CD4-positive, alpha-beta T cell (primary cell): ENCODE data around the gene CROCC. TPM values are rescaled to one million over a fixed set of nuclear protein-coding genes. Genes with fewer than 3 reads are reported as not detected.

Source experiments
- ATAC-seq: fragments of 200-7000 bp; cut with Tn5 transposase; one replicate; pipeline ENCODE4 v1.10.0; 2022; ENCODE audit warnings: mild to moderate bottlenecking; ENCODE audit not compliant: poor library complexity
- CTCF ChIA-PET: fragments of 350-600 bp; sonication (Branson Sonifier 250); formaldehyde crosslinking; loops from one replicate; lab custom pipeline; 2021; ENCODE audit warnings: antibody characterized with exemption, inconsistent platforms; lab: Charles Lee
- POLR2A ChIA-PET: fragments of 350-600 bp; sonication (Branson Sonifier 250); formaldehyde crosslinking; loops from one replicate; lab custom pipeline; 2021; ENCODE audit warnings: antibody characterized with exemption, inconsistent platforms; lab: Charles Lee
- DNase-seq, 14 experiments: peaks; one replicate each; pipeline ENCODE4 v3.0.0-alpha.2; 2013 to 2020; ENCODE audit warnings: mixed read lengths in 2 of 14
- H3K27ac ChIP-seq, 2 donors: one replicate each; pipeline versions ENCODE4 v1.5.1 to v1.7.0; 2013; ENCODE audit warnings: low read length in 2 of 2, low read depth in 1 of 2, mild to moderate bottlenecking in 1 of 2
- H3K27me3 ChIP-seq, 2 experiments: 1 replicate in 1 of 2; 2 replicates in 1 of 2; pipeline versions ENCODE4 v1.6.1 to v1.7.0; 2013; ENCODE audit warnings: low read length in 2 of 2, control low read depth in 1 of 2, mild to moderate bottlenecking in 1 of 2, moderate library complexity in 1 of 2; ENCODE audit not compliant: insufficient read depth in 2 of 2, control insufficient read depth in 1 of 2
- H3K36me3 ChIP-seq: one replicate; pipeline ENCODE4 v1.6.1; 2013; ENCODE audit warnings: low read length, control low read depth; ENCODE audit not compliant: insufficient read depth
- H3K4me1 ChIP-seq: one replicate; pipeline ENCODE4 v1.6.1; 2013; ENCODE audit warnings: low read length, control low read depth; ENCODE audit not compliant: insufficient read depth
- H3K4me3 ChIP-seq: one replicate; pipeline ENCODE4 v1.5.1; 2013; ENCODE audit warnings: mild to moderate bottlenecking, low read length, moderate library complexity
- H3K9me3 ChIP-seq, 2 experiments: 1 replicate in 1 of 2; 2 replicates in 1 of 2; pipeline versions ENCODE4 v1.6.1 to v1.7.0; 2013; ENCODE audit warnings: low read length in 2 of 2, mild to moderate bottlenecking in 2 of 2, control low read depth in 1 of 2, moderate library complexity in 1 of 2; ENCODE audit not compliant: control insufficient read depth in 1 of 2, insufficient read depth in 1 of 2
- H3K27ac Mint-ChIP-seq: one replicate; pipeline ENCODE4 v1.8.0; 2020; ENCODE audit warnings: mixed read lengths
- H3K27me3 Mint-ChIP-seq: one replicate; pipeline ENCODE4 v1.8.0; 2021; ENCODE audit warnings: mixed read lengths
- H3K36me3 Mint-ChIP-seq: one replicate; pipeline ENCODE4 v1.8.0; 2021; ENCODE audit warnings: low read depth, mixed read lengths
- H3K4me1 Mint-ChIP-seq: one replicate; pipeline ENCODE4 v1.8.0; 2021; ENCODE audit warnings: low read depth, mixed read lengths
- H3K4me3 Mint-ChIP-seq: one replicate; pipeline ENCODE4 v1.8.0; 2020; ENCODE audit warnings: mild to moderate bottlenecking, mixed read lengths
- H3K9me3 Mint-ChIP-seq: one replicate; pipeline ENCODE4 v1.8.0; 2020; ENCODE audit warnings: mixed read lengths
- intact Hi-C, 2 experiments: fragments of 100-400 bp; cut with DNase I in 1 of 2; cut with micrococcal nuclease in 1 of 2; formaldehyde crosslinking; loops; one replicate each; pipeline versions ENCODE4 v1.15.1 to v1.9.0; 2023 to 2025; cut with DNase I, micrococcal nuclease
- total RNA-seq, 174 experiments: library from RNA in 2 of 174; stranded (reverse) in 2 of 174; gene quantifications; one replicate each; pipeline ENCODE4 v1.2.3 and lab custom pipeline; 2021 to 2026
- TF ChIP-seq, protein P1 (sequence below): fragments of 200-600 bp; IDR thresholded peaks from one replicate; pipeline ENCODE4 v1.8.0; 2022; ENCODE audit warnings: antibody characterized with exemption, mild to moderate bottlenecking

The CROCC gene
- total RNA-seq, 2 experiments from 2014 or later: 47.4 to 49.7 TPM

DNA sequence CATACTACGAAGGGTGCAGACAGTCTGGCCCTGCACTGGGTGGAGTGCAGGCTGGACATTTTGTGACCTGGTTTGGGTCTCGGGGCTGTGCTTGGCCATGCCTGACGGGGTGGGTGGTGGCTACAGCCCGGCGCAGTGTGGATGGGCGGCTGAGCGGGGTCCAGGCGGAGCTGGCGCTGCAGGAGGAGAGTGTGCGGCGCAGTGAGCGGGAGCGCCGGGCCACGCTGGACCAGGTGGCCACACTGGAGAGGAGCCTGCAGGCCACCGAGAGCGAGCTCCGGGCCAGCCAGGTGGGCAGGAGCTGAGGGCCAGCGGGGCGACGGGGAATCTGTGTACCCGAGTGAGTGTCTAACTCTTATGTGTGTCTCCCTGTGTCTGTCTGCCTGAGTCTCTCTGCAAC, 44.6 kb downstream of the CROCC start:
- Histone ChIP-seq H3K9me3 (no peaks in the 10 kb centered on the region), H3K27me3 (no peaks in the 10 kb centered on the region), H3K4me1 (peaks cover 5% of the 10 kb centered on the region), H3K36me3 (peaks cover 33% of the 10 kb centered on the region), H3K4me3 (no peak overlapping the region), H3K27ac (no peak overlapping the region)
- H3K4me1 Mint-ChIP-seq: peaks cover 4% of the 10 kb centered on the region
- no peak overlapping the region for H3K4me3 Mint-ChIP-seq
- POLR2A ChIA-PET: no interaction called here
- CTCF ChIA-PET: interaction anchor here (0.9 kb wide), 1 partner anchor 14 kb away, joined by 3 read pairs; no protein-coding TSS in a partner anchor
- TF ChIP-seq, protein P1, sequence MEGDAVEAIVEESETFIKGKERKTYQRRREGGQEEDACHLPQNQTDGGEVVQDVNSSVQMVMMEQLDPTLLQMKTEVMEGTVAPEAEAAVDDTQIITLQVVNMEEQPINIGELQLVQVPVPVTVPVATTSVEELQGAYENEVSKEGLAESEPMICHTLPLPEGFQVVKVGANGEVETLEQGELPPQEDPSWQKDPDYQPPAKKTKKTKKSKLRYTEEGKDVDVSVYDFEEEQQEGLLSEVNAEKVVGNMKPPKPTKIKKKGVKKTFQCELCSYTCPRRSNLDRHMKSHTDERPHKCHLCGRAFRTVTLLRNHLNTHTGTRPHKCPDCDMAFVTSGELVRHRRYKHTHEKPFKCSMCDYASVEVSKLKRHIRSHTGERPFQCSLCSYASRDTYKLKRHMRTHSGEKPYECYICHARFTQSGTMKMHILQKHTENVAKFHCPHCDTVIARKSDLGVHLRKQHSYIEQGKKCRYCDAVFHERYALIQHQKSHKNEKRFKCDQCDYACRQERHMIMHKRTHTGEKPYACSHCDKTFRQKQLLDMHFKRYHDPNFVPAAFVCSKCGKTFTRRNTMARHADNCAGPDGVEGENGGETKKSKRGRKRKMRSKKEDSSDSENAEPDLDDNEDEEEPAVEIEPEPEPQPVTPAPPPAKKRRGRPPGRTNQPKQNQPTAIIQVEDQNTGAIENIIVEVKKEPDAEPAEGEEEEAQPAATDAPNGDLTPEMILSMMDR: no peak
- peaks cover 24% of the 10 kb centered on the region for H3K36me3 Mint-ChIP-seq
- no peaks in the 10 kb centered on the region for H3K27me3 Mint-ChIP-seq
- H3K9me3 Mint-ChIP-seq: no peaks in the 10 kb centered on the region
- DNase-seq (no peak), ATAC-seq (no peak)
- intact Hi-C loops: no loop called here
- H3K27ac Mint-ChIP-seq: no peak overlapping the region

DNA sequence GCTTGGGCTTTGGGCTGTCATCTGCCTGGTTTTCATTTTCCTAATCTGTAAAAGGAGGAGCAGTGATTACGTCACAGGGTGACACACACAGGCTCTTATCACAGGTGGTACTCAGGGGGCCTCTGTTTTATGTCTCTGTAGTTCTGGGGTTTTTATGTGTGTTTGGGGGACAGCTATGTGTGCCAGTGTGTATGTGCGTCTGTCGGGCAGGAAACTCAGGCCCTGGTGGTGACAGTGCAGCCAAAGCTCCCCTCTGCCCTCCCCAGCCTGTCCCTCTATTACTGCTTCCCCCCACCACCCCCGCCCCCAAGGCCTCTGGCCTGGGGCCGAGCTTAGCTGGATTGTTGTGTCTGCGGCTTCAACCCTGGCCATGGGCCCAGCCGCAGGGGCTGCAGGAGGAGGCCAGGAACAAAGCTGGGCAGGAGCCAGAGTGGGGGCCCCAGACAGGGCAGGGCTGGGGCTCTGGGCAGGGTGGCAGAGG, 45.4 kb downstream of the CROCC start:
- CTCF ChIA-PET: interaction anchor here (0.9 kb wide), 1 partner anchor 15 kb away, joined by 3 read pairs; no protein-coding TSS in a partner anchor
- Mint-ChIP-seq H3K9me3 (no peaks in the 10 kb centered on the region), H3K4me1 (no peaks in the 10 kb centered on the region), H3K27me3 (no peaks in the 10 kb centered on the region), H3K27ac (no peak overlapping the region), H3K4me3 (no peak overlapping the region), H3K36me3 (peaks cover 24% of the 10 kb centered on the region)
- POLR2A ChIA-PET: no interaction called here
- intact Hi-C loops: no loop called here
- Histone ChIP-seq H3K4me3 (no peak overlapping the region), H3K4me1 (no peaks in the 10 kb centered on the region), H3K36me3 (peaks cover 33% of the 10 kb centered on the region), H3K9me3 (no peaks in the 10 kb centered on the region), H3K27me3 (no peaks in the 10 kb centered on the region), H3K27ac (no peak overlapping the region)
- TF ChIP-seq, protein P1: no peak
- DNase-seq (no peak), ATAC-seq (no peak)

DNA sequence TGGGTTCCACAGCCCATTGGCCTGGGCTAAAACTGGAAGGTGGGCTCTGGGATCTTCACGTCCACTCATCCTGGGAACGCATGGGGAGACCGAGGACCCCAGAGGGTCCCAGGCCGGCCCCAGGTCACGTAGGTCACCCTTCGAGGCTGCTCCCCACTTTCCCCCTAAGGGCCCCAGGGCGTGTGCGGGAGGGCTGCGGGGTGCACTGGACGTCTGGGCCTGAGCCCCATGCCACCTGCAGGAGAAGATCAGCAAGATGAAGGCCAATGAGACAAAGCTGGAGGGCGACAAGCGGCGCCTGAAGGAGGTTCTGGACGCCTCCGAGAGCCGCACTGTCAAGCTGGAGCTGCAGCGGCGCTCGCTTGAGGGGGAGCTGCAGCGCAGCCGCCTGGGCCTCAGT, 46.2 kb downstream of the CROCC start:
- Mint-ChIP-seq H3K4me3 (no peak overlapping the region), H3K27ac (no peak overlapping the region), H3K27me3 (no peaks in the 10 kb centered on the region), H3K36me3 (peaks cover 24% of the 10 kb centered on the region), H3K4me1 (no peaks in the 10 kb centered on the region), H3K9me3 (no peaks in the 10 kb centered on the region)
- Histone ChIP-seq H3K4me3 (no peak overlapping the region), H3K36me3 (peaks cover 33% of the 10 kb centered on the region), H3K27ac (no peak overlapping the region), H3K4me1 (no peaks in the 10 kb centered on the region), H3K9me3 (no peaks in the 10 kb centered on the region), H3K27me3 (no peaks in the 10 kb centered on the region)
- CTCF ChIA-PET: no interaction called here
- POLR2A ChIA-PET: interaction anchor here (0.6 kb wide), 1 partner anchor 27 kb away, joined by 3 read pairs; no protein-coding TSS in a partner anchor
- ATAC-seq (no peak), DNase-seq (no peak)
- intact Hi-C loops: no loop called here
- TF ChIP-seq, protein P1: no peak
